HEK293 (cell line): ENCODE data around the gene TMEM272.
A peak's percentile ranks its signal among the peaks of the same experiment; 100 is the strongest.

Experiments
- IKZF3 ChIP-seq: fragments of 450-650 bp; IDR thresholded peaks from 2 replicates; pipeline ENCODE4 v1.5.0; 2018; ENCODE audit warnings: missing biosample characterization, mild to moderate bottlenecking, missing genetic modification characterization, moderate library complexity
- INSM2 ChIP-seq: fragments of 450-650 bp; formaldehyde crosslinking; IDR thresholded peaks from 2 replicates; pipeline ENCODE4 v1.5.1; 2016; ENCODE audit warnings: missing biosample characterization, missing genetic modification characterization
- KLF10 ChIP-seq: fragments of 450-650 bp; IDR thresholded peaks from 2 replicates; pipeline ENCODE4 v1.5.1; 2018; ENCODE audit warnings: missing biosample characterization, mild to moderate bottlenecking, missing genetic modification characterization
- KLF9 ChIP-seq: fragments of 450-650 bp; formaldehyde crosslinking; IDR thresholded peaks from 2 replicates; pipeline ENCODE4 v1.5.1; 2016; ENCODE audit warnings: missing biosample characterization, missing genetic modification characterization, low read depth
- OSR2 ChIP-seq: fragments of 450-650 bp; formaldehyde crosslinking; IDR thresholded peaks from 2 replicates; pipeline ENCODE4 v1.5.1; 2016; ENCODE audit warnings: missing biosample characterization, missing genetic modification characterization
- PBX3 ChIP-seq: sonication (generic); formaldehyde crosslinking; IDR thresholded peaks from 2 replicates; pipeline ENCODE4 v1.8.1; 2022; ENCODE audit warnings: mild to moderate bottlenecking, moderate library complexity, missing genetic modification reagents
- PRDM4 ChIP-seq: fragments of 450-650 bp; formaldehyde crosslinking; IDR thresholded peaks from 2 replicates; pipeline ENCODE4 v1.5.1; 2017; ENCODE audit warnings: missing biosample characterization, missing genetic modification characterization
- TCF7L2 ChIP-seq: IDR thresholded peaks from 2 replicates; pipeline ENCODE4 v1.6.1; 2011; ENCODE audit warnings: low read depth, mild to moderate bottlenecking, inconsistent platforms, low read length, moderate library complexity, borderline replicate concordance
- ZBTB10 ChIP-seq: fragments of 450-650 bp; formaldehyde crosslinking; IDR thresholded peaks from 2 replicates; pipeline ENCODE4 v1.5.1; 2016; ENCODE audit warnings: missing biosample characterization, missing genetic modification characterization
- ZBTB26 ChIP-seq: fragments of 450-650 bp; formaldehyde crosslinking; optimal IDR thresholded peaks from 2 replicates; pipeline ENCODE3; 2016; ENCODE audit warnings: missing biosample characterization, mild to moderate bottlenecking, missing genetic modification characterization
- ZBTB48 ChIP-seq: fragments of 450-650 bp; formaldehyde crosslinking; IDR thresholded peaks from 2 replicates; pipeline ENCODE4 v1.5.1; 2016; ENCODE audit warnings: missing biosample characterization, missing genetic modification characterization
- ZEB2 ChIP-seq: fragments of 450-650 bp; formaldehyde crosslinking; IDR thresholded peaks from 2 replicates; pipeline ENCODE4 v1.5.1; 2016; ENCODE audit warnings: missing biosample characterization, missing genetic modification characterization
- ZNF140 ChIP-seq: fragments of 450-650 bp; formaldehyde crosslinking; IDR thresholded peaks from 2 replicates; pipeline ENCODE4 v1.5.1; 2016; ENCODE audit warnings: missing biosample characterization, missing genetic modification characterization
- ZNF18 ChIP-seq: fragments of 450-650 bp; formaldehyde crosslinking; IDR thresholded peaks from 2 replicates; pipeline ENCODE4 v1.5.1; 2016; ENCODE audit warnings: missing biosample characterization, missing genetic modification characterization
- ZNF211 ChIP-seq: fragments of 450-650 bp; formaldehyde crosslinking; IDR thresholded peaks from 2 replicates; pipeline ENCODE4 v1.5.1; 2016; ENCODE audit warnings: low read depth, missing biosample characterization, missing genetic modification characterization
- ZNF266 ChIP-seq: fragments of 450-650 bp; formaldehyde crosslinking; IDR thresholded peaks from 2 replicates; pipeline ENCODE4 v1.5.1; 2016; ENCODE audit warnings: missing biosample characterization, missing genetic modification characterization, low read depth
- ZNF518A ChIP-seq: fragments of 450-650 bp; formaldehyde crosslinking; conservative IDR thresholded peaks from 2 replicates; pipeline ENCODE4 v1.5.1; 2016; ENCODE audit warnings: low read depth, missing biosample characterization, missing genetic modification characterization
- ZNF549 ChIP-seq: fragments of 450-650 bp; IDR thresholded peaks from 2 replicates; pipeline ENCODE4 v1.5.1; 2018; ENCODE audit warnings: missing biosample characterization, missing genetic modification characterization, mild to moderate bottlenecking, inconsistent platforms, moderate library complexity
- ZNF596 ChIP-seq: fragments of 450-650 bp; IDR thresholded peaks from 2 replicates; pipeline ENCODE4 v1.5.0; 2018; ENCODE audit warnings: missing biosample characterization, mild to moderate bottlenecking, missing genetic modification characterization, moderate library complexity
- ZNF660 ChIP-seq: fragments of 450-650 bp; IDR thresholded peaks from 2 replicates; pipeline ENCODE4 v1.5.1; 2018; ENCODE audit warnings: missing biosample characterization, mild to moderate bottlenecking, missing genetic modification characterization
- ZNF677 ChIP-seq: fragments of 450-650 bp; IDR thresholded peaks from 2 replicates; pipeline ENCODE4 v1.5.0; 2018; ENCODE audit warnings: missing biosample characterization, mild to moderate bottlenecking, missing genetic modification characterization, moderate library complexity
- ZNF768 ChIP-seq: fragments of 450-650 bp; formaldehyde crosslinking; IDR thresholded peaks from 2 replicates; pipeline ENCODE4 v1.5.1; 2018; ENCODE audit warnings: missing biosample characterization, mild to moderate bottlenecking, missing genetic modification characterization
- ZSCAN23 ChIP-seq: fragments of 450-650 bp; formaldehyde crosslinking; IDR thresholded peaks from 2 replicates; pipeline ENCODE4 v1.5.1; 2016; ENCODE audit warnings: missing biosample characterization, missing genetic modification characterization

The TMEM272 gene

GRCh38 chr13:51785712-51786424 is 59.1 kb downstream of the TMEM272 start (continued):
- no peak for TF ChIP-seq ZNF549 (tag by site-specific recombination)
- no peak for TF ChIP-seq ZNF677
- TF ChIP-seq PBX3, result no peak
- peak; percentile 89 for TF ChIP-seq ZNF18 (tag by site-specific recombination)
- TF ChIP-seq ZNF518A (tag by site-specific recombination), result 0 out of 2 replicates have a peak, but pooled peaks have one; percentile 11
- TF ChIP-seq ZBTB48, result peak; percentile 46; the same call in 1 of the 2 replicates
- peak; percentile 77; the same call in 1 of the 2 replicates for TF ChIP-seq IKZF3 (tag by site-specific recombination)
- TF ChIP-seq KLF9 (tag by site-specific recombination), result no peak
- peak; percentile 19 for TF ChIP-seq ZBTB26 (tag by site-specific recombination)
- peak; percentile 95 for TF ChIP-seq OSR2 (tag by site-specific recombination)
- peak; percentile 71 for TF ChIP-seq PRDM4 (tag by site-specific recombination)
- TF ChIP-seq ZNF140 (tag by site-specific recombination), result peak; percentile 40; the same call in 1 of the 2 replicates
- TF ChIP-seq ZNF211 (tag by site-specific recombination), result no peak
- peak; percentile 91 for TF ChIP-seq ZNF660 (tag by site-specific recombination)
- TF ChIP-seq ZBTB10, result no peak
- no peak for TF ChIP-seq KLF10
- TF ChIP-seq TCF7L2, result no peak
- TF ChIP-seq INSM2 (tag by site-specific recombination), result peak; percentile 85
- peak; percentile 90 for TF ChIP-seq ZEB2
- TF ChIP-seq ZSCAN23 (tag by site-specific recombination), result peak; percentile 57; the same call in 1 of the 2 replicates
- 0 out of 2 replicates have a peak, but pooled peaks have one; percentile 26 for TF ChIP-seq ZNF596 (tag by site-specific recombination)
- TF ChIP-seq ZNF768, result no peak
- TF ChIP-seq ZNF266 (tag by site-specific recombination), result no peak
